ENCODE measurements around the gene CYSTM1.

CYSTM1 gene

DNA sequence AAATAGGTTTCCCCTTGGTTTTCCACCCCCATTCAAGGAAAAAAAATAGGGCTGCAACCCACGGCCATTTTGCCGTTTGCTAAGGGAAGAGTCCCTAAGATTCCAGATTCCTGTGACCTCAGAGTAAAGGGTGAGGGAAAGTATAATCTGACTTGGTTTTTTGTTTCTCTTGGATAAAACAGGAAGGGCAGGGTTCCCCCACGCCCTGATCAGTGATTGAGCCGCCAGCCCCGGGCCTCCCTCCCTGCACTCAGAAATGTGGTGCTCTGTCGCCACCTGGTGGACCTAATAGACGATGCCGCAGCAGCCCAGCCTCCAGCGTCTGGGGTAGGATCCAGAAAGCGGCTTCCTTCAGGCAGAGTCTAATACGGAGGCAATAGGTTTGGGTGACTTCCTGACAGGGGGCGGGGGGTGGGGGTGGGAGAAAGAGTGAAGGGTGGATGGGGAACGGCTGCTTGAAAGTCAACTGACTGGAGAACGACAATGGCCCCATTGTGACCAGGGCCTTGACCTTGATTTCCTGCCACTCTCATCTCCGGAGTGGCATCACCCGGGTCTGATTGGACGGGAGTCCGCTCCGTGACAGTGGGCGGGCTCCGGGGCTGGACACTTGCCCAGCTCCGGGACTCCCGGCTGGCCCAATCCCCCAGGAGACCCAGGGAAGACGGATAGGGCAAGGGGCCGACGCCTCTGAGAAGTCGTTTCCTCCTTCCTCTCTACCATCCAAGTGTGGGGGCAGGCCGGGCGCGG, 17.8 kb upstream of the CYSTM1 start:
- Mint-ChIP-seq H3K27ac (no peak overlapping the region), H3K9me3 (no peaks in the 10 kb centered on the region), H3K36me3 (no peaks in the 10 kb centered on the region), H3K4me3 (peak overlapping the region; percentile 28), H3K4me1 (peaks cover 8% of the 10 kb centered on the region), H3K27me3 (peaks cover under 1% of the 10 kb centered on the region)
- ATAC-seq (ENCODE audit: low read depth) (peak; percentile 100), DNase-seq (ENCODE audit: low spot score in 2 of 2) (peak; percentile 87 to 92)

DNA sequence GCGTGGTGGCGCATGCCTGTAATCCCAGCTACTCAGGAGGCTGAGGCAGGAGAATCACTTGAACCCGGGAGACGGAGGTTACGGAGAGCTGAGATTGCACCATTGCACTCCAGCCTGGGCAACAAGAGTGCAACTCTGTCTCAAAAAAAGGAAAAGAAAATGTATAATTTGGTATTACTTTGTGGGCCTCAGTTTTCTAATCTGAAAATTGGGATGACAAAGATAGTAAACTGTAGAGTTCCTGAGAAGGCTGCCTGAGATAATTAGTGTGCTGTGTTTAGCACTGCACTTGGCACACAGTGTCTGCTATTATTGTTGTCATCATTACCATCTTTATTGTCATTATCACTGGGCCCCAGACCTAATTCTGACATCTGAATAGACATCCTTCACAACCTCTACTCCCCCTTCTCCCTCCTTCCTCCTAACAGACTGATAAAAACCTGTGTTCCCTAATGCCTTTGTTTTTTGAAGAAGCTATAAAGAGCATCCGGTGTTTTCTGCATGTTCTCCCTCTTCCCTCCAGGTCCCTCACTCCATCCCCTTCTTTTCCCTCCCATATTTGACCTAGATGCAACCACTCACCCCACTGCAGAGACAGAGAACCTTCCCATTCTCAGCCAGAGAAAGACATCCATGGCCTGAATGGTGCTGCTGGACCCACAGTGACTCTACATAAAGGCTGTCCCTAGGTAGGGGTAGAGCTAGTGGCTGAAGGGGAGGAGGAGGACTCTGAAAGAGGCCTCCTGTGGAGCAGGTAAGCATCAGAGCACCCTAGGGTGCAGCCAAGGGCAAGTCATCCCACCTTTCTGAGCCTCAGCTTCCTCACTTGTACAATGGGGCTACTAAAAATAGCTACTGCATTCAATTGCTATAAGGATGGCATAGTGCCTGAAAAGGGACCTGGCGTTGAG, 15.7 kb upstream of the CYSTM1 start:
- H3K36me3 Mint-ChIP-seq: no peaks in the 10 kb centered on the region
- H3K27me3 Mint-ChIP-seq: peaks cover 2% of the 10 kb centered on the region
- H3K9me3 Mint-ChIP-seq: no peaks in the 10 kb centered on the region
- DNase-seq (ENCODE audit: low spot score in 2 of 2) (no peak), ATAC-seq (ENCODE audit: low read depth) (no peak)
- H3K27ac Mint-ChIP-seq: no peak overlapping the region
- H3K4me1 Mint-ChIP-seq: peaks cover 9% of the 10 kb centered on the region
- no peak overlapping the region for H3K4me3 Mint-ChIP-seq

GRCh38 chr5:140162275-140162674, 12.7 kb upstream of the CYSTM1 start:
- H3K4me1 Mint-ChIP-seq: peaks cover 2% of the 10 kb centered on the region
- no peak for ATAC-seq (ENCODE audit: low read depth)
- no peak overlapping the region for H3K27ac Mint-ChIP-seq
- peaks cover 6% of the 10 kb centered on the region for H3K36me3 Mint-ChIP-seq
- peaks cover 2% of the 10 kb centered on the region for H3K27me3 Mint-ChIP-seq
- H3K9me3 Mint-ChIP-seq: no peaks in the 10 kb centered on the region
- DNase-seq (ENCODE audit: low spot score in 2 of 2): no peak
- no peak overlapping the region for H3K4me3 Mint-ChIP-seq

- no peak for DNase-seq (ENCODE audit: low spot score in 2 of 2)
- Mint-ChIP-seq H3K4me1 (peaks cover 2% of the 10 kb centered on the region), H3K27me3 (peaks cover 2% of the 10 kb centered on the region), H3K27ac (no peak overlapping the region), H3K36me3 (peaks cover 7% of the 10 kb centered on the region), H3K4me3 (no peak overlapping the region), H3K9me3 (no peaks in the 10 kb centered on the region)
- no peak for ATAC-seq (ENCODE audit: low read depth)
These were observed 12.2 kb upstream of the CYSTM1 start for GRCh38 chr5:140162781-140163180.

DNA sequence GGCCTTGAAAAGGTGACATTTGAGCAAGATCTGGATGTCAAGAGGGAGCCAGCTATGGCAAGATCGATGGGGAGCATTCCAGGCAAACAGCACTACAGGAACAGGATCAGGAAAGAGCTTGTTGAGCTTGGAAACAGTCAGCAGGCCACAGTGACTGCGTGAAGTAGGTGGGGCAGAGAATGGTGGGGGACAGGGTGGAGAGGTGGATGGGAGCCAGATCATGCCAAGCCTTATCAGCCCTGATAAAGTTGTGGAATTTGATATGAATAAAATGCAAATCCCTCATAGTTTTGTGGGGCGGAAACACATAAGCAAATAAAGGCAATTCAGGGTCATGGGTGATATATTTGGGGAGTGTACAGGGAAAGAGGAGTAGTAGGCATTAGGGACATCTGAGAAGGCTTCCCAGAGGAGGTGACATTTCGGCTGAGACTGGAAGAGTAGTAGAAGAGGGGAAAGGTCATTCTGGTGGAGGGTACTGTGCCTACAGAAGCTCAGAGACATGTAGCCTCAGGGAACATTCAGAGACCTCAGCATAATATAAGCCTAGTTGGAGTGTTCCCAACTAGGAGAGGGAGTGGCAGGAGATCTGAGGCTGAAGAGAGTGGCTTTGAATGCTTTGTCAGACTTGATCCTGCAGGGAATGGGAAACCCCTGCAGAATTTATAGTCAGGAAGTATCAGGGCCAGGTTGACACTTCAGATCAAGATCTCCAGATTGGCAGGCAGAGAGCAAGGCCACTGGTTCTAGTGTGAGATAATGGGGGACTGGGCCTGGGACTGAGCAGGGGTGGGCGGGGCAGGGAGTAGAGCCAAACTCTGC, 9.7 kb upstream of the CYSTM1 start:
- Mint-ChIP-seq H3K4me1 (peaks cover 2% of the 10 kb centered on the region), H3K4me3 (no peak overlapping the region), H3K27ac (no peak overlapping the region), H3K9me3 (no peaks in the 10 kb centered on the region), H3K27me3 (peaks cover 2% of the 10 kb centered on the region), H3K36me3 (peaks cover 7% of the 10 kb centered on the region)
- no peak for DNase-seq (ENCODE audit: low spot score in 2 of 2)
- no peak for ATAC-seq (ENCODE audit: low read depth)

DNA sequence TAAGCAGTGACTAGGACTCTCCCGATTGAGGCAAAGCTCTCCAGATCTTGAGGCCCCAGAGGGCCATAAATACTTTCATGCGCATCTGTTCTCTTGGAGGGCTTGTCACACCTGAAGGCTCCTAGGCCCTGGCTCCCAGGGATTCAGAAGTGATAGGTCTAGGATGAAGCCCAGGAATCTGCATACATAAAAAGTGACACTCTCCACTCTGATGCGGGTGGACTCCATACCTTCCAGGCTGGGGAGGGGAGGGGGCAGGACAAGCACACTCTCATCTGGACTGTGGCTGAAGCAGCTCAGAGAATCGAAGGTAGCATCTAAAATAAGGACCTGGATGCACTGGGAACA, 9.1 kb upstream of the CYSTM1 start:
- DNase-seq (ENCODE audit: low spot score in 2 of 2) (no peak), ATAC-seq (ENCODE audit: low read depth) (no peak)
- Mint-ChIP-seq H3K4me1 (peaks cover 2% of the 10 kb centered on the region), H3K4me3 (no peak overlapping the region), H3K27ac (no peak overlapping the region), H3K36me3 (peaks cover 7% of the 10 kb centered on the region), H3K27me3 (peaks cover 2% of the 10 kb centered on the region), H3K9me3 (no peaks in the 10 kb centered on the region)

DNA sequence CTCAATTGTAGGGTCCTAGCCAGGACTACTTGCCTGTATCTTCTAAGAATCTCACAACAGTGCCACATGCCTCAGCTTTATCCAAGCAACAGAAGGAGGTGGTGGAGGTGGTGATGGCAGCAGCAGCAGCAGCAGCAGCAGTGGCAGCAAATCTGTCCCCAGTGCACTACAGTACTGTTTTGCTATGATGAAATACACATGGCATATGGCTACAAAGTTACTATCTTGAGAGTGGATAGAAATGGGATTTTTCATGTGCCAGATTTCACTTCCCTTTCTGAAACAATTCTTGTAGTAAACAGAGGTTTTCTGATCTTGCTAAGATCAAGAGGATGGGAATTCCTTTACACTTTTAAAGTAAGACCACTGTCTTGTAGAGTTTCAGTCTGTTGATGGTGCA, 8.1 kb upstream of the CYSTM1 start:
- H3K4me1 Mint-ChIP-seq: peaks cover 2% of the 10 kb centered on the region
- ATAC-seq (ENCODE audit: low read depth) (no peak), DNase-seq (ENCODE audit: low spot score in 2 of 2) (no peak)
- H3K36me3 Mint-ChIP-seq: peaks cover 7% of the 10 kb centered on the region
- H3K4me3 Mint-ChIP-seq: no peak overlapping the region
- H3K27me3 Mint-ChIP-seq: peaks cover 2% of the 10 kb centered on the region
- H3K9me3 Mint-ChIP-seq: no peaks in the 10 kb centered on the region
- no peak overlapping the region for H3K27ac Mint-ChIP-seq

GRCh38 chr5:140168371-140168770, 6.6 kb upstream of the CYSTM1 start:
- DNase-seq (ENCODE audit: low spot score in 2 of 2): no peak
- H3K4me3 Mint-ChIP-seq: no peak overlapping the region
- no peak for ATAC-seq (ENCODE audit: low read depth)
- H3K27me3 Mint-ChIP-seq: no peaks in the 10 kb centered on the region
- no peaks in the 10 kb centered on the region for H3K9me3 Mint-ChIP-seq
- no peak overlapping the region for H3K27ac Mint-ChIP-seq
- peaks cover 7% of the 10 kb centered on the region for H3K36me3 Mint-ChIP-seq
- no peaks in the 10 kb centered on the region for H3K4me1 Mint-ChIP-seq

GRCh38 chr5:140169410-140169809, 5.6 kb upstream of the CYSTM1 start:
- no peak overlapping the region for H3K27ac Mint-ChIP-seq
- no peaks in the 10 kb centered on the region for H3K27me3 Mint-ChIP-seq
- no peaks in the 10 kb centered on the region for H3K9me3 Mint-ChIP-seq
- H3K4me3 Mint-ChIP-seq: no peak overlapping the region
- peaks cover 11% of the 10 kb centered on the region for H3K36me3 Mint-ChIP-seq
- peaks cover 3% of the 10 kb centered on the region for H3K4me1 Mint-ChIP-seq
- no peak for DNase-seq (ENCODE audit: low spot score in 2 of 2)
- no peak for ATAC-seq (ENCODE audit: low read depth)

- peaks cover 4% of the 10 kb centered on the region for H3K36me3 Mint-ChIP-seq
- H3K9me3 Mint-ChIP-seq: no peaks in the 10 kb centered on the region
- H3K27ac Mint-ChIP-seq: no peak overlapping the region
These were observed 2.5 kb upstream of the CYSTM1 start for GRCh38 chr5:140172483-140172882.

GRCh38 chr5:140174014-140174413, 974 bp upstream of the CYSTM1 start:
- ATAC-seq (ENCODE audit: low read depth) (no peak), DNase-seq (ENCODE audit: low spot score in 2 of 2) (no peak)
- Mint-ChIP-seq H3K4me3 (peak overlapping the region; percentile 67), H3K27ac (peak overlapping the region; percentile 93), H3K9me3 (no peaks in the 10 kb centered on the region), H3K36me3 (peaks cover 4% of the 10 kb centered on the region), H3K4me1 (peaks cover 12% of the 10 kb centered on the region), H3K27me3 (no peaks in the 10 kb centered on the region)

More at GRCh38 chr5:140172483-140172882, 2.5 kb upstream of the CYSTM1 start:
- no peak for ATAC-seq (ENCODE audit: low read depth)
- peaks cover 12% of the 10 kb centered on the region for H3K4me1 Mint-ChIP-seq
- H3K4me3 Mint-ChIP-seq: no peak overlapping the region
- no peak for DNase-seq (ENCODE audit: low spot score in 2 of 2)
- H3K27me3 Mint-ChIP-seq: no peaks in the 10 kb centered on the region

DNA sequence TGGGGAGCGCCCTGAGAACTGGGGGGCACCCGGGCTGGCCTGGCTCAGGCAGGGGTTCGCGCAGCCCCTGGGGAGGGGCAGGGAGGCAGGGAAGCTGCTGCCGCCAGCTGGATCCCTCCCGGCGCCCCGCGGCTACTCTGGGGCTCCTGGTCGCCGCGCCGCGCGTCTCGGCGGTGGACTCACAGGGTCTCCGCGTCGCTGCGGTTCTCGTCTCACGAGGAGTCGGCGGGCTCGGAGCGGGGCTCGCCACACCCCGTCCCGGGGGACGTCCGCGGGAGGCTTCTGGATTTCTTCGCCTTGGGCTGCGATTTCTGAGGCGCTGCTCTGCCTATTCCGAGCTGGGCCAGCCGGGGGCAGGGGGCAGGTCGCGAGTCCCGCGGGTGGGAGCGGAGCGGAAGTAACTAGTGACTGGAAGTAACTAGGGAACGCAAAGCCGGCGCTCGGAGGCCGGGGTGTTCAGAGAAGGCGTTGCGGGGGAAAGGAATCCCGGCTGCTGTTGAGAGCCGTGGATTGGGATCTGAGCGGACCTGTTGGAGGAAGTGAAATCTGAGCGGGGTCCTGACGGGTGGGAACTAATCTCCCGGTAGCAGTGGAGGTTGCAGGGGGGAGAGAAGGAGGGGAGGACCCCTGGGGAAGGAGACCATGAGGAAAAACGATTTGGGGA, 511 bp downstream of the CYSTM1 start:
- no peaks in the 10 kb centered on the region for H3K27me3 Mint-ChIP-seq
- H3K27ac Mint-ChIP-seq: peak overlapping the region; percentile 93
- H3K36me3 Mint-ChIP-seq: peaks cover 4% of the 10 kb centered on the region
- H3K9me3 Mint-ChIP-seq: no peaks in the 10 kb centered on the region
- H3K4me1 Mint-ChIP-seq: peaks cover 12% of the 10 kb centered on the region
- peak overlapping the region; percentile 96 for H3K4me3 Mint-ChIP-seq
- peak; percentile 75 to 80 for DNase-seq (ENCODE audit: low spot score in 2 of 2)
- ATAC-seq (ENCODE audit: low read depth): peak; percentile 48

- no peak for ATAC-seq (ENCODE audit: low read depth)
- Mint-ChIP-seq H3K36me3 (peaks cover 4% of the 10 kb centered on the region), H3K4me1 (peaks cover 12% of the 10 kb centered on the region), H3K9me3 (no peaks in the 10 kb centered on the region), H3K27me3 (no peaks in the 10 kb centered on the region), H3K4me3 (peak overlapping the region; percentile 96), H3K27ac (peak overlapping the region; percentile 93)
- no peak for DNase-seq (ENCODE audit: low spot score in 2 of 2)
These were observed 1.0 kb downstream of the CYSTM1 start for GRCh38 chr5:140176031-140176387.

All from memory B cell (primary cell).